Neural cell (in vitro differentiated cells): ENCODE data around the gene CRX. TPM values are rescaled to one million over a fixed set of nuclear protein-coding genes. Genes with fewer than 3 reads are reported as not detected.

Source experiments
- H2AFZ ChIP-seq: fragments of 200-600, 300-800 bp; sonication (generic), shearing (Covaris generic); 2 replicates; pipeline ENCODE4 v1.6.0; 2014; ENCODE audit warnings: low read depth, mild to moderate bottlenecking, antibody characterized with exemption, low read length, moderate library complexity
- H3F3A ChIP-seq: fragments of 200-600 bp; shearing (Covaris generic); 2 replicates; pipeline ENCODE4 v1.6.1; 2016; ENCODE audit warnings: mild to moderate bottlenecking, moderate library complexity, mixed read lengths, antibody characterized with exemption, low read length; ENCODE audit not compliant: insufficient read depth, poor library complexity, severe bottlenecking
- H3K27ac ChIP-seq: fragments of 200-600, 300-800 bp; sonication (generic), shearing (Covaris generic); 2 replicates; pipeline ENCODE4 v1.5.1; 2014; ENCODE audit warnings: mild to moderate bottlenecking, low read length, moderate library complexity
- H3K27me3 ChIP-seq: fragments of 300-800, 200-600 bp; sonication (generic), shearing (Covaris generic); 2 replicates; pipeline ENCODE4 v1.6.0; 2014; ENCODE audit warnings: mild to moderate bottlenecking, low read depth, low read length, moderate library complexity; ENCODE audit not compliant: insufficient read depth
- H3K36me3 ChIP-seq: fragments of 300-800, 200-600 bp; sonication (generic), shearing (Covaris generic); 2 replicates; pipeline ENCODE4 v1.5.1; 2014; ENCODE audit warnings: mild to moderate bottlenecking, antibody characterized with exemption, low read length, moderate library complexity; ENCODE audit not compliant: insufficient read depth
- H3K4me2 ChIP-seq: fragments of 300-800, 200-600 bp; sonication (generic), shearing (Covaris generic); 2 replicates; pipeline ENCODE4 v1.6.0; 2014; ENCODE audit warnings: mild to moderate bottlenecking, low read length
- H3K4me3 ChIP-seq: fragments of 300-800, 200-600 bp; sonication (generic), shearing (Covaris generic); 2 replicates; pipeline ENCODE4 v1.5.1; 2014; ENCODE audit warnings: mild to moderate bottlenecking, low read length, moderate library complexity
- H3K79me2 ChIP-seq: fragments of 200-600 bp; shearing (Covaris generic); replicated peaks from 2 replicates; pipeline ENCODE4 v1.6.0; 2014; ENCODE audit warnings: mild to moderate bottlenecking, low read length, moderate library complexity; ENCODE audit not compliant: insufficient read depth
- H3K9ac ChIP-seq: fragments of 300-800, 200-600 bp; sonication (generic), shearing (Covaris generic); 2 replicates; pipeline ENCODE4 v1.6.1; 2016; ENCODE audit warnings: mild to moderate bottlenecking, low read length, mixed read lengths
- H3K9me2 ChIP-seq: fragments of 200-600 bp; shearing (Covaris generic); 2 replicates; pipeline ENCODE4 v1.6.1; 2016; ENCODE audit warnings: mild to moderate bottlenecking, low read length, mixed read lengths; ENCODE audit not compliant: insufficient read depth
- H3K9me3 ChIP-seq: fragments of 200-600, 300-800 bp; sonication (generic), shearing (Covaris generic); 2 replicates; pipeline ENCODE4 v1.6.1; 2016; ENCODE audit warnings: mild to moderate bottlenecking, mixed run types, low read length, moderate library complexity, mixed read lengths
- H4K20me1 ChIP-seq: fragments of 200-600 bp; shearing (Covaris generic); 2 replicates; pipeline ENCODE4 v1.6.1; 2016; ENCODE audit warnings: mild to moderate bottlenecking, mixed run types; ENCODE audit not compliant: insufficient read depth
- CTCF ChIP-seq: fragments of 450-650 bp; IDR thresholded peaks from 2 replicates; pipeline ENCODE4 v1.5.1; 2014; ENCODE audit warnings: antibody characterized with exemption, mild to moderate bottlenecking, moderate library complexity; ENCODE audit not compliant: poor library complexity, severe bottlenecking
- EZH2 ChIP-seq: fragments of 200-600, 300-800 bp; shearing (Covaris generic), sonication (generic); IDR thresholded peaks from 2 replicates; pipeline ENCODE4 v1.6.1; 2014; ENCODE audit warnings: antibody characterized with exemption, low read length, borderline replicate concordance, mild to moderate bottlenecking; ENCODE audit not compliant: insufficient read depth, poor library complexity, severe bottlenecking
- MXI1 ChIP-seq: fragments of 450-650 bp; conservative IDR thresholded peaks from 2 replicates; pipeline ENCODE4 v1.6.1; 2014; ENCODE audit warnings: antibody characterized with exemption, mild to moderate bottlenecking; ENCODE audit not compliant: poor library complexity, severe bottlenecking
- POLR2AphosphoS5 ChIP-seq: IDR thresholded peaks from 2 replicates; pipeline ENCODE4 v1.6.1; 2012
- RAD21 ChIP-seq: fragments of 450-650 bp; conservative IDR thresholded peaks from 2 replicates; pipeline ENCODE4 v1.6.1; 2014; ENCODE audit warnings: antibody characterized with exemption, mild to moderate bottlenecking, moderate library complexity
- SMC3 ChIP-seq: fragments of 450-650 bp; conservative IDR thresholded peaks from 2 replicates; pipeline ENCODE4 v1.6.1; 2014; ENCODE audit warnings: antibody characterized with exemption, mild to moderate bottlenecking, moderate library complexity; ENCODE audit not compliant: poor library complexity
- TAF1 ChIP-seq: IDR thresholded peaks from 2 replicates; pipeline ENCODE4 v1.6.1; 2012; ENCODE audit warnings: low read depth
- polyA plus RNA-seq: library from polyadenylated mRNA; depleted of rRNA; stranded (reverse); fragments of >200 nt; gene quantifications from 2 replicates; pipeline ENCODE4 v1.2.3, GENCODE V29; 2014
- TF ChIP-seq, protein P1 (sequence below): IDR thresholded peaks from 2 replicates; pipeline ENCODE4 v1.6.1; 2012; ENCODE audit warnings: borderline replicate concordance

Gene CRX
- polyA plus RNA-seq, 1 donor from 2014 or later: not detected

DNA sequence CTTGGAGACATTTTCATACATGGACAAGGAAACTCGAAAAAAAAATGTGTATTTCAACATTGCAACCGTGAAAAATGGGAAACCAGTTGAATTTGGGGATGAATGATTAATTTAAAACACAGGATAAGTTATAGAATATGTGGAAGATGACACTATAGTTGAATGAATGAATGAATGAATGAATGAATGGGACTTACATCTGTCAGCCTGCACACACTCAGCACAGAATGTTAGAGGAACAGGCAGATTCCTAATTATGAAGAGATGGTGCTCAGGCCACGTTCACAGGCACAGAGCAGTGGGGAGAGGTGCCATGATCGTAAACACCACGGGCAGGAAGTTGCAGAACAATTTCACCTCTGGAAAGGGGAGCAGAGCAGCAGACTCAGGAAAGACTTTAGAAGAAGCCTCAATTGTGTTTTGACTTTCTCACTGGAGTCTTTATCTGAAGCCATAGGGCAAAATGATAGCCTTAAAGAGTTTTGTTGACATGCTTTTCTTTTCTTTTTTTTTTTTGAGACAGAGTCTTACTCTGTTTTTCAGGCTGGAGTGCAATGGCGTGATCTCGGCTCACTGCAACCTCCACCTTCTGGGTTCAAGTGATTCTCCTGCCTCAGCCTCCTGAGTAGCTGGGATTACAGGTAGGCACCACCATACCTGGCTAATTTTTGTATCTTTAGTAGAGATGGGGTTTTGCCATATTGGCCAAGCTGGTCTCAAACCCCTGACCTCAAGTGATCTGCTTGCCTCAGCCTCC is 69.3 kb downstream of the CRX start:
- no peak overlapping the region for H3K27ac ChIP-seq
- H3K9ac ChIP-seq: no peak overlapping the region
- no peak overlapping the region for H3K4me3 ChIP-seq

GRCh38 chr19:47891622-47891922 is 69.8 kb downstream of the CRX start:
- Histone ChIP-seq H3K27me3 (no peaks in the 10 kb centered on the region), H3K9me3 (no peaks in the 10 kb centered on the region), H3K4me2 (no peak overlapping the region), H4K20me1 (no peaks in the 10 kb centered on the region), H3K9me2 (no peaks in the 10 kb centered on the region), H3K9ac (no peak overlapping the region), H3K4me3 (no peak overlapping the region), H2AFZ (no peak overlapping the region), H3K27ac (no peak overlapping the region), H3F3A (no peaks in the 10 kb centered on the region), H3K79me2 (no peaks in the 10 kb centered on the region), H3K36me3 (no peaks in the 10 kb centered on the region)
- no peak for TF ChIP-seq CTCF
- no peak for TF ChIP-seq RAD21
- TF ChIP-seq MXI1: no peak
- TF ChIP-seq SMC3: no peak
- no peak for TF ChIP-seq TAF1

More for the DNA sequence above, 69.3 kb downstream of the CRX start:
- no peaks in the 10 kb centered on the region for H4K20me1 ChIP-seq
- no peak for TF ChIP-seq EZH2
- TF ChIP-seq SMC3: no peak
- TF ChIP-seq POLR2AphosphoS5: no peak
- TF ChIP-seq RAD21: no peak
- TF ChIP-seq, protein P1, sequence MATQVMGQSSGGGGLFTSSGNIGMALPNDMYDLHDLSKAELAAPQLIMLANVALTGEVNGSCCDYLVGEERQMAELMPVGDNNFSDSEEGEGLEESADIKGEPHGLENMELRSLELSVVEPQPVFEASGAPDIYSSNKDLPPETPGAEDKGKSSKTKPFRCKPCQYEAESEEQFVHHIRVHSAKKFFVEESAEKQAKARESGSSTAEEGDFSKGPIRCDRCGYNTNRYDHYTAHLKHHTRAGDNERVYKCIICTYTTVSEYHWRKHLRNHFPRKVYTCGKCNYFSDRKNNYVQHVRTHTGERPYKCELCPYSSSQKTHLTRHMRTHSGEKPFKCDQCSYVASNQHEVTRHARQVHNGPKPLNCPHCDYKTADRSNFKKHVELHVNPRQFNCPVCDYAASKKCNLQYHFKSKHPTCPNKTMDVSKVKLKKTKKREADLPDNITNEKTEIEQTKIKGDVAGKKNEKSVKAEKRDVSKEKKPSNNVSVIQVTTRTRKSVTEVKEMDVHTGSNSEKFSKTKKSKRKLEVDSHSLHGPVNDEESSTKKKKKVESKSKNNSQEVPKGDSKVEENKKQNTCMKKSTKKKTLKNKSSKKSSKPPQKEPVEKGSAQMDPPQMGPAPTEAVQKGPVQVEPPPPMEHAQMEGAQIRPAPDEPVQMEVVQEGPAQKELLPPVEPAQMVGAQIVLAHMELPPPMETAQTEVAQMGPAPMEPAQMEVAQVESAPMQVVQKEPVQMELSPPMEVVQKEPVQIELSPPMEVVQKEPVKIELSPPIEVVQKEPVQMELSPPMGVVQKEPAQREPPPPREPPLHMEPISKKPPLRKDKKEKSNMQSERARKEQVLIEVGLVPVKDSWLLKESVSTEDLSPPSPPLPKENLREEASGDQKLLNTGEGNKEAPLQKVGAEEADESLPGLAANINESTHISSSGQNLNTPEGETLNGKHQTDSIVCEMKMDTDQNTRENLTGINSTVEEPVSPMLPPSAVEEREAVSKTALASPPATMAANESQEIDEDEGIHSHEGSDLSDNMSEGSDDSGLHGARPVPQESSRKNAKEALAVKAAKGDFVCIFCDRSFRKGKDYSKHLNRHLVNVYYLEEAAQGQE: no peak
- TF ChIP-seq CTCF: no peak
- no peak for TF ChIP-seq MXI1
- H3K9me2 ChIP-seq: no peaks in the 10 kb centered on the region
- no peaks in the 10 kb centered on the region for H3F3A ChIP-seq
- no peak overlapping the region for H3K4me2 ChIP-seq
- no peaks in the 10 kb centered on the region for H3K9me3 ChIP-seq
- no peaks in the 10 kb centered on the region for H3K27me3 ChIP-seq
- H3K79me2 ChIP-seq: no peaks in the 10 kb centered on the region
- H2AFZ ChIP-seq: no peak overlapping the region
- no peaks in the 10 kb centered on the region for H3K36me3 ChIP-seq
